ENCODE measurements around the gene TNFSF4.
A peak's percentile ranks its signal among the peaks of the same experiment; 100 is the strongest.

DNA sequence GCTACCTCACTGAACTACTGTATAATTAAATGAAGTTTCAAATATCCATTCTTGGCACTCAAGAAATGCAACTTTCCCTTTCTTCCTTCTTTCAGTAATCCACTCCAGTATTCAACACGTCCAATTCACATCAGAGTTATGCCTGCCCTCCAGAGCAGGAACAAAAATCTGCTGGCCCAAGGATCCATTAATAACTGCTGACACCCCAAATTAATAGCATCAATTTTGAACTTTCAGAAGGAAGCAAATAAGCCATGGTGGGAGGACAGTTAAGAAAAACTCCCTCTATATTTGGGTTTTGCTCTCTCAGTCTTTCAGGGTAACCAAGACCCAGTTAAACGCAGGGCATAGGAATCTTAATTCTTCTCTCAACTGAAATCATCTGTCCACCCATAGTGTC, 31.9 kb upstream of the TNFSF4 start:
- TF ChIP-seq, protein P1, sequence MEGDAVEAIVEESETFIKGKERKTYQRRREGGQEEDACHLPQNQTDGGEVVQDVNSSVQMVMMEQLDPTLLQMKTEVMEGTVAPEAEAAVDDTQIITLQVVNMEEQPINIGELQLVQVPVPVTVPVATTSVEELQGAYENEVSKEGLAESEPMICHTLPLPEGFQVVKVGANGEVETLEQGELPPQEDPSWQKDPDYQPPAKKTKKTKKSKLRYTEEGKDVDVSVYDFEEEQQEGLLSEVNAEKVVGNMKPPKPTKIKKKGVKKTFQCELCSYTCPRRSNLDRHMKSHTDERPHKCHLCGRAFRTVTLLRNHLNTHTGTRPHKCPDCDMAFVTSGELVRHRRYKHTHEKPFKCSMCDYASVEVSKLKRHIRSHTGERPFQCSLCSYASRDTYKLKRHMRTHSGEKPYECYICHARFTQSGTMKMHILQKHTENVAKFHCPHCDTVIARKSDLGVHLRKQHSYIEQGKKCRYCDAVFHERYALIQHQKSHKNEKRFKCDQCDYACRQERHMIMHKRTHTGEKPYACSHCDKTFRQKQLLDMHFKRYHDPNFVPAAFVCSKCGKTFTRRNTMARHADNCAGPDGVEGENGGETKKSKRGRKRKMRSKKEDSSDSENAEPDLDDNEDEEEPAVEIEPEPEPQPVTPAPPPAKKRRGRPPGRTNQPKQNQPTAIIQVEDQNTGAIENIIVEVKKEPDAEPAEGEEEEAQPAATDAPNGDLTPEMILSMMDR (conservative IDR thresholded peaks at IDR 0.05; ENCODE audit: low read depth, low read length), result no peak
- TF ChIP-seq SMC3 (IDR thresholded peaks at IDR 0.05; ENCODE audit: low read depth, low read length), result no peak
- no peak for TF ChIP-seq RCOR1 (IDR thresholded peaks at IDR 0.05; ENCODE audit: insufficient replicate concordance, low read length)
- TF ChIP-seq, protein P2, sequence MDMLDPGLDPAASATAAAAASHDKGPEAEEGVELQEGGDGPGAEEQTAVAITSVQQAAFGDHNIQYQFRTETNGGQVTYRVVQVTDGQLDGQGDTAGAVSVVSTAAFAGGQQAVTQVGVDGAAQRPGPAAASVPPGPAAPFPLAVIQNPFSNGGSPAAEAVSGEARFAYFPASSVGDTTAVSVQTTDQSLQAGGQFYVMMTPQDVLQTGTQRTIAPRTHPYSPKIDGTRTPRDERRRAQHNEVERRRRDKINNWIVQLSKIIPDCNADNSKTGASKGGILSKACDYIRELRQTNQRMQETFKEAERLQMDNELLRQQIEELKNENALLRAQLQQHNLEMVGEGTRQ (IDR thresholded peaks at IDR 0.05; ENCODE audit: low read depth, low read length), result no peak
- TF ChIP-seq CEBPB (IDR thresholded peaks at IDR 0.05; ENCODE audit: low read depth, low read length), result no peak
- no peak for TF ChIP-seq POLR2A (IDR thresholded peaks at IDR 0.05; ENCODE audit: low read depth, low read length)
- TF ChIP-seq, protein P3, sequence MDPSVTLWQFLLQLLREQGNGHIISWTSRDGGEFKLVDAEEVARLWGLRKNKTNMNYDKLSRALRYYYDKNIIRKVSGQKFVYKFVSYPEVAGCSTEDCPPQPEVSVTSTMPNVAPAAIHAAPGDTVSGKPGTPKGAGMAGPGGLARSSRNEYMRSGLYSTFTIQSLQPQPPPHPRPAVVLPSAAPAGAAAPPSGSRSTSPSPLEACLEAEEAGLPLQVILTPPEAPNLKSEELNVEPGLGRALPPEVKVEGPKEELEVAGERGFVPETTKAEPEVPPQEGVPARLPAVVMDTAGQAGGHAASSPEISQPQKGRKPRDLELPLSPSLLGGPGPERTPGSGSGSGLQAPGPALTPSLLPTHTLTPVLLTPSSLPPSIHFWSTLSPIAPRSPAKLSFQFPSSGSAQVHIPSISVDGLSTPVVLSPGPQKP (IDR thresholded peaks at IDR 0.05; ENCODE audit: borderline replicate concordance, low read depth, low read length), result no peak
- no peak for TF ChIP-seq CHD1 (IDR thresholded peaks at IDR 0.05; ENCODE audit: low read depth, low read length)
- peak; percentile 28; the same call in 1 of the 2 replicates for TF ChIP-seq MAFK (IDR thresholded peaks at IDR 0.05; ENCODE audit: low read depth, low read length)
